Mesenteric fat pad (tissue), 1 donor: ENCODE results near the gene GCNT4. TPM values are rescaled to one million over a fixed set of nuclear protein-coding genes. Genes with fewer than 3 reads are reported as not detected.
"Not testable (repeated sequence)": the region's sequence is repeated elsewhere in the genome, so short reads cannot be mapped to it uniquely, and the experiment has no call there.

Source experiments
- DNase-seq: peaks from one replicate; pipeline ENCODE4 v3.0.0-alpha.2; 2020; ENCODE audit warnings: low spot score
- long read RNA-seq: library from polyadenylated mRNA; unstranded; transcript quantifications from one replicate; pipeline ENCODE4 v2.0.0, GENCODE V29; 2020
- total RNA-seq: library from RNA; stranded (reverse); fragmentation: NEBNext Ultra II Directional; extraction: Animal tissue kit (Norgen Biotek cat#: 25700); gene quantifications from one replicate; pipeline ENCODE4 v1.2.1, GENCODE V29; 2021
- donor health status: DM: yes; HTN: yes; CAD: no.

The GCNT4 gene
- 1.00 TPM for total RNA-seq
- long read RNA-seq, result 0 reads

GRCh38 chr5:75052192-75053053, at the start of gene GCNT4:
GCNT4 (minus strand) TSS chr5:75052558; CDS start chr5:75030037, 22,521 bp downstream.
- no peak for DNase-seq

- DNase-seq, result not testable (repeated sequence)
Observed at GRCh38 chr5:75095956-75096355, 43.6 kb upstream of the GCNT4 start.

- DNase-seq, result no peak
Observed at GRCh38 chr5:75091597-75091996, 39.2 kb upstream of the GCNT4 start.

GRCh38 chr5:75089662-75090061, 37.3 kb upstream of the GCNT4 start:
- no peak for DNase-seq

- DNase-seq, result no peak
Observed at GRCh38 chr5:75089137-75089536, 36.8 kb upstream of the GCNT4 start.

GRCh38 chr5:75088648-75089047, 36.3 kb upstream of the GCNT4 start:
- DNase-seq, result no peak

- no peak for DNase-seq
Observed at GRCh38 chr5:75081510-75081909, 29.2 kb upstream of the GCNT4 start.

- not testable (repeated sequence) for DNase-seq
Observed at GRCh38 chr5:75079346-75079745, 27.0 kb upstream of the GCNT4 start.

- DNase-seq, result no peak
Observed at GRCh38 chr5:75078027-75078426, 25.7 kb upstream of the GCNT4 start.

- DNase-seq, result no peak
Observed at GRCh38 chr5:75072061-75072460, 19.7 kb upstream of the GCNT4 start.

GRCh38 chr5:75071100-75071499, 18.7 kb upstream of the GCNT4 start:
- no peak for DNase-seq

GRCh38 chr5:75067434-75067833, 15.1 kb upstream of the GCNT4 start:
- no peak for DNase-seq

GRCh38 chr5:75062925-75063531, 10.7 kb upstream of the GCNT4 start:
- DNase-seq, result no peak

GRCh38 chr5:75059912-75060545, 7.7 kb upstream of the GCNT4 start:
- no peak for DNase-seq

GRCh38 chr5:75058986-75059535, 6.7 kb upstream of the GCNT4 start:
- no peak for DNase-seq

GRCh38 chr5:75057561-75057960, 5.2 kb upstream of the GCNT4 start:
- no peak for DNase-seq

- no peak for DNase-seq
Observed at GRCh38 chr5:75055727-75056144, 3.4 kb upstream of the GCNT4 start.

GRCh38 chr5:75054134-75054930, 2.0 kb upstream of the GCNT4 start:
- no peak for DNase-seq

- peak; percentile 92 for DNase-seq
Observed at GRCh38 chr5:75053304-75054133, 1.2 kb upstream of the GCNT4 start.

GRCh38 chr5:75053054-75053303, 621 bp upstream of the GCNT4 start:
- DNase-seq, result no peak
